NCI-H1105 treated with DMSO at 0.1 percent for 48 hours (cell line): Measurements from ENCODE around the gene PYGO2.
"Not testable (repeated sequence)": the region's sequence is repeated elsewhere in the genome, so short reads cannot be mapped to it uniquely, and the experiment has no call there.

ENCODE experiments used
- DNase-seq: peaks from one replicate; lab custom pipeline; 2025; lab: John Stamatoyannopoulos, UW

Gene PYGO2

GRCh38 chr1:154978360-154978759 is 16.8 kb upstream of the PYGO2 start:
- DNase-seq: no peak

GRCh38 chr1:154977762-154978161 is 16.2 kb upstream of the PYGO2 start:
- not testable (repeated sequence) for DNase-seq

- DNase-seq: peak; percentile 21
Observed at GRCh38 chr1:154975409-154976059, 14.0 kb upstream of the PYGO2 start.

- DNase-seq: peak; percentile 97
Observed at GRCh38 chr1:154974808-154975408, 13.3 kb upstream of the PYGO2 start.

DNA sequence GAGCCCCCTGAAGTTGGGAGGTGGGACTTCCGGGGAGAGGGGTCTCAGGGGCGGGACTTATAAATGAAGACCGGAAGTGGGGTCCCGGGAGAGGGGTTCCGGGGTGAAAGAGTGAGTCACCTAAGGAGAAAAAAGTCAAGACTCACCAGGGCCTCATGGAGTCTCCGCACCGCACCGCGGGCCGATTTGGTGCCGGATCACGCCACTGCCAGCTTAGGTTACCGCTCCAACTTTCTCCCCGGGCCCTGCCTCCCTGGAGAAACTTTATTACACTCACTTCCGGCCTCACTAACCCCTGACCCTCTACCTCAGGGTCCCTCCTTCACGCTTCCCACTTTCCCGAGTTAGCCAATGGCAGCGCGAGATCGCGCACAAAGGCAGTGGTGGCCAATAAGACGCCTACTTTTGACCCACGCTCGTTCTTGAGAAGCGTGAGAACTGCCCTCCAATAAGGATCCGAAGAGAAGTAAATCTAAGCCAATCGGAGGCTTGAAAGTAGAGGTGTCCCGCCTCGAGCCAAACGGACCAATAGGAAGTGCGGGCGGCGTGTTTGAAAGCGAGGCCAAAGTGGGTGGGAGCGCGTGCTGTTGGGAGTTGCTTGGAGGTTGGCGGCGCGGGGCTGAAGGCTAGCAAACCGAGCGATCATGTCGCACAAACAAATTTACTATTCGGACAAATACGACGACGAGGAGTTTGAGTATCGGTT is 12.7 kb upstream of the PYGO2 start, which contains the start of gene CKS1B:
CKS1B (plus strand) TSS at position 580 of the 706 bp plus-strand sequence; CDS start at position 645, 65 bp downstream.
- DNase-seq: peak; percentile 100

GRCh38 chr1:154973344-154974101 is 11.9 kb upstream of the PYGO2 start:
- DNase-seq: peak; percentile 91

DNA sequence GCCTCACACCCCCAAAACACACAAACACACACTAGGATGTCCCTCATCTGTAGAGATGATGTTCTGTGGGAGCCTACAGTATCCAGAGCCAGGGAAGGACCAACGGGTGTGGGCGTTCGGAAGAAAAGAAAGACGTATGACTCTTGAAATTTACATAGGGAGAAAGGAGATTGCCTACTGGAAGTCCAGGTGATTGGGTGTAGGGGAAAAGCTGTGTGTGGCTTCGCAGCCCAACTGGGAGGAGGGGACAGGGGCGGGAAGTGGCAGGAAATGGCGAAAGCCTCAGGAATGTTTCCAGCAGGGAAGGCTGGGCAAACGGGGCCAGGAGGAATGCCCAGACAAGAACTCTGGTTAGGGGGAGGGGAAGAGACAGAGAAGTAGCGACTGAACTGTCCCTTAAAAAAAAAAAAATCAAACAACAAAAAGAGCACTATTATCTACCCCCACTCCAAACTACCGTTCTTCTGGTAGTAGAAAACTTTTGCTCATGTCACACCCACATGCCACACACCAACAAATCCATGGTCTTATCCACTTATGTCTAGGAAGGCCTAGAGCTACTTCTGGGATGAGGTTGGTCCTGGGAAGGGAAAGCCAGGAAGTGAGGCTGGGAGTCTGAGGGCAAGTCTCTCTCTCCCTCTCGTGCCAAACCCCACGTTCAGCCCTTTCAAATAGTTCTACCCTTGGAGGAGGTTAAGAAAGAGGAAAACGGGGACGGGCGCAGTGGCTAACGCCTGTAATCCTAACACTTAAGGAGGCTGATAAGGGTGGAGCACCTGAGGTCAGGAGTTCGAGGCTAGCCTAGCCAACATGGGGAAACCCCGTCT is 11.1 kb upstream of the PYGO2 start:
- DNase-seq: no peak

DNA sequence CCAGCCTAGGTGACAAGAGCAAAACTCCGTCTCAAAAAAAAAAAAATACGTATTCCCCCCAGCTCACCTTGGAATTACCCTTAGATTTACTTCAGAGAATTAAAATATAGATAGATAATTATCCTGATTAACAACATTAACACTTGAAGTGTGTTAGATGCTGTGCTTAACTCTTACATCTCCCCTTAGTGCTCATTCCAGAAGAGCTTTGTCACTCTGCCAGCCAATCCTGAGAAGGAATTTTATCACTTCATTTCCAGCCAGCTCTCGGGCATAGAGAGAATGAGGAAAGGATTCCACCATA is 10.6 kb upstream of the PYGO2 start:
- DNase-seq: no peak

DNA sequence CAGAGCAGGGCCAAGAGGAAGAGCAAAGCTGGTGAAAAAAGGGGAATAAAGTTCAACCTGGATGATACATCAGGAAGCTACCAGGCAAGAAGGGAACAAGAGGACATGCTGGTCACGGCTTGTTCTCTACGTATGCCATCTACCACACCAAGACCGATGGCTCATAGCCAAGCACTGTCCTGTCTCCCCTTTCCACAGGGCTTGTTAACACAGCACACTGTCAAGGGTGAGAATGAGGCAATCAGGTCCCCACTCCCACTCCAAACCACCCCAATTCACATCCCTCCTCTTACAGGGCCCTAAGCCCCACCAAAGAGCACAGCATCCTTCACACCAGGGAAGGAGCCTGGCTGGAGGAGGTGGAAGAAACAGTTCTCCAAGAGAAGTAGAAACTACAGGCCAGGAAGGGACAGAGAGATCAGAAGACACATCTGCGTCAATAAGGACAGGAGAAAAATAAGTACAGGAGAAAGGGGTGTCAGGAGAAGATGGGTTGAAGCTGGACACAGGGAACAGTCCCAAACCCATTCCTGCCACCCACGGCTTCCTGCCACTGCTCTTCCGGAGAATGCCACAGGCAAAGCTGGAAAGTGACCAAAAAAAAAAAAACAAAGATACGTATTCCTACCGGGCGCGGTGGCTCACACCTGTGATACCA is 9.9 kb upstream of the PYGO2 start:
- no peak for DNase-seq

DNA sequence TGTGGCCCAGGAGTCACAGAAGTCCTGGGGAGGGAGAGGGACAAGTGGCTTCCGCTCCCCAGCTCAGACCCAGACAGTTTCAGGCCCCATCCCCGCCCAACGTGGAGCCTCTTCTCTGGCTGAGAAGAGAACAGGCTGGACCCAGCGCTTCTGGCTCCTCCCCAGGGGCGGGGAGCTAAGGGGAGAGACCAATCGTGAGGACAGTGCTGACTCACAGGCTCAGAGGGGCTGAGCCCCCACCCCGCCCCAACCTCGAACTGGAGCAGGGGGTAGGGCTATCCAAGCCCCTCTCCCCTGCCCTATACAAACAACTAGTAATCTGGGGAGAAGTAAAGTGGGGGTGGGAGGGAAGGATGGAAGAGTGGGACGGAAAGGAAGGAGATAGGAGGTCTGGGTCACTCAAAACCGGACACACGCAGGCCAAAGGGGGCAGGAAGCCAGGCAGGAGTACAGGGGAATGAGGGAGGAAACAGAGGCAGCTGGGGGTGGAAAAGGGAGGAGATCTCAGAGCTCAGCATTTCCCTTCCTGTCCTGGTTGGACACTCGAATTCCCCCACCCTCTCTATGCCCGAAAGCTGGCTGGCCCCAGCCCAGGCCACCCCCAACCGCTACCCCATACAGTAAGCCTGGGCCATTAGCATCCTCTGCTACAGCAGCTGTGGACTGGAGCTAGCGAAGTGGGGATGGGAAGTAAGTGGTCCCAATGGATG is 9.2 kb upstream of the PYGO2 start, which contains the start of gene SHC1:
SHC1 (minus strand) TSS at position 117 of the 710 bp plus-strand sequence. CDS start 221 bp downstream, outside the sequence.
- no peak for DNase-seq

DNA sequence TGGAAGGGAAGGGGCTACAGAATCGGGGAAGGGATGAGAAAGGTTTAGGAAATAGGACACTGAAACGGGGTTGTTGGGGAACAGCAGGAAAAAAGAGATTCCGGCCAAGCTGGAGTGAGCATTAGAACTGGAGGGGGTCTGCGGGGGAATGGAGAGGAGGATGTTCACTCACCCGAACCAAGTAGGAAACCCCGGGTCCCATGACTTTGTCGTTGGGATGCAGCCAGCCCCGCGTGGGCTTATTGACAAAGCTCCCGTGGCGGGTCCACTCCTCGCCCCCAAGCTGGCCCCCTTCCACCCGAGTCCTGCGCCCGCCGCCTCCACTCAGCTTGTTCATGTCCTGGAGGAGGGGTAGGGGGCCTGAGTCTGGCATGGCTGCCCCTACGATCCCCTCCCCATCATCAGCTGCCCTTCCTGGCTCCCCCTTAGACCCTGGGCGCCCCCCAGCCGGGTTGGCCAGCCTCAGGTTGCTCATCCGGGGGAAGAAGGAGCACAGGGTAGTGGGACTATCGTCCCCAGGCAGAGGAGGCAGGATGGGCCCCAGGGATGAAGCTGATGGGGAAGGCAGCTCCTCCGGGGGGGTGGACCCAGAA is 8.4 kb upstream of the PYGO2 start:
- no peak for DNase-seq

- DNase-seq: no peak
Observed at GRCh38 chr1:154969246-154969645, 7.7 kb upstream of the PYGO2 start.

GRCh38 chr1:154968731-154969130 is 7.1 kb upstream of the PYGO2 start:
- no peak for DNase-seq

GRCh38 chr1:154967331-154967950 is 5.9 kb upstream of the PYGO2 start:
- DNase-seq: no peak

DNA sequence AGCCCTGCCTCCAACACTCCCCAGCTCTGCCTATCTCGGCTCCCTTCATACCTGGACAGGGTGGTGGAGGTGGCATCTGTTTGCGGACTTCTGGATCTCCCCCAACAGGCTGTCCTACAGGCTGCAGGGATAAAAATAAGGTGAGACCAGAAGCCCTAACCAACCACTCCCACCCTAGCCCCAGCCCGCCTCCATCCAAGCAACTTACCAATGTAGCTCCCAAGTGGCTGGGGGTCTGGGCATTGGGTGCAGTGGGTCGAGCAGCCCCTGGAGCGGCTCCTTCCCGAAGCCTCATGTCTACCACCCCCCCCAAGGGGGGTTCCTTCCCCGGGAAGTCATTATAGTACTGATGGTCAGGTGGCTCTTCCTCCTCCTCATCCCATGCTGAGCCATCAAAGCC is 4.5 kb upstream of the PYGO2 start:
- no peak for DNase-seq

DNA sequence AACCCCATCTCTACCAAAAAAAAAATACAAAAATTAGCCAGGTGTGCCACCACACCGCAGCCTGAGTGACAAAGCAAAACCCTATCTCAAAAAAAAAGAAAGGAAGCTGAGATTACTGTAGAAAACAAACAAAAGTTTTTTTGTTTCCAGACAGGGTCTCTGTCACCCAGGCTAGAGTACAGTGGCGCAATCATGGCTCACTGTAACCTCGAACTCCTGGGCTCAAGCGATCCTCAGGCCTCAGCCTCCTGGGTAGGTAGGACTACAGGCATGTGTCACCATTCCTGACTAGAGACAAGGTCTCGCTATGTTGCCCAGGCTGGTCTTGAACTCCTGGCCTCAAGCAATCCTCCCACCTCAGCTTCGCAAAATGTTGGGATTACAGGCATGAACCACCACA is 2.8 kb upstream of the PYGO2 start:
- no peak for DNase-seq

- no peak for DNase-seq
Observed at GRCh38 chr1:154963643-154964042, 2.1 kb upstream of the PYGO2 start.

DNA sequence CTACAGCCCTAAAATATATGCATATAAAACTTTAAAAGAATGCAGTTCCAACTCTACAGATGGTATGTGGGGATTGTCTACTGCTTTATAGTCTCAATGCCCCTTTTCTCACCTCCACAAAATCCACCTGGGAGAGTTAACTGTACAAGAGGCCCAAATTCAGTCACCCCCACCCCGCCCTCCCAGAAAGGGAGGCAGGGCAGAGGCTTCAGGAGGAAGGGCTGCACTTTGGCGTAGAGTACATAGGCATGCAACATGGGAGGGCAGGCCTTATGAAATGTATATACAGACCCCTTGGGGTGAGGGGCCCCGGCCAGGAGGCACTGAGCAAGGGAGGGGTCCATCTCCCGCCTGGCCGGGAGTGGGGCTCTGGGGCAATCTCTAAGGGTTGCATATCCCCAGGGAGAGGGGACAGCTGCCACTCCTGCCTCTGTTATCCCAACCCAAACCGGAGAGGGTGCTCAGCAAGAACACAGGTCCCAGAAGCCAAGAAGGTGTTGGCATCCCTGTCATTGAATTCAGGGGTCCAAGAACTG is 1.3 kb upstream of the PYGO2 start:
- DNase-seq: no peak

GRCh38 chr1:154962156-154962749 is 671 bp upstream of the PYGO2 start:
- no peak for DNase-seq
